Left ventricle myocardium inferior (tissue), 1 donor: ENCODE measurements around the gene GCDH. TPM values are rescaled to one million over a fixed set of nuclear protein-coding genes. Genes with fewer than 3 reads are reported as not detected.
A peak's percentile ranks its signal among the peaks of the same experiment; 100 is the strongest.

Experiments used
- DNase-seq: peaks from one replicate; pipeline ENCODE4 v3.0.0-alpha.2; 2020
- H3K27ac ChIP-seq: fragments of 200-600 bp; replicated peaks from 2 replicates; pipeline ENCODE4 v1.8.0; 2021
- H3K27me3 ChIP-seq: fragments of 200-600 bp; 2 replicates; pipeline ENCODE4 v1.8.0; 2021; ENCODE audit warnings: low read depth
- H3K36me3 ChIP-seq: fragments of 200-600 bp; 2 replicates; pipeline ENCODE4 v1.8.0; 2021
- H3K4me1 ChIP-seq: fragments of 200-600 bp; 2 replicates; pipeline ENCODE4 v1.8.0; 2021
- H3K4me3 ChIP-seq: fragments of 200-600 bp; 2 replicates; pipeline ENCODE4 v1.8.0; 2021; ENCODE audit warnings: mild to moderate bottlenecking, moderate library complexity
- H3K9me3 ChIP-seq: fragments of 200-600 bp; replicated peaks from 2 replicates; pipeline ENCODE4 v1.8.0; 2021
- intact Hi-C: fragments of 100-400 bp; cut with micrococcal nuclease; formaldehyde crosslinking; loops from one replicate; pipeline ENCODE4 v1.11.0; 2022
- total RNA-seq: library from RNA; stranded (reverse); fragmentation: NEBNext Ultra II Directional; extraction: Animal tissue kit (Norgen Biotek cat#: 25700); gene quantifications from one replicate; pipeline ENCODE4 v1.2.1, GENCODE V29; 2021
- TF ChIP-seq, protein P1 (sequence below): fragments of 200-600 bp; IDR thresholded peaks from 2 replicates; pipeline ENCODE4 v1.8.0; 2021; ENCODE audit warnings: antibody characterized with exemption, mild to moderate bottlenecking, borderline replicate concordance
- donor health status: DM: no; HTN: yes; CAD: no; lungs with severe emphysema.

GCDH gene
- total RNA-seq, 1 donor from 2014 or later: 41.8 TPM

DNA sequence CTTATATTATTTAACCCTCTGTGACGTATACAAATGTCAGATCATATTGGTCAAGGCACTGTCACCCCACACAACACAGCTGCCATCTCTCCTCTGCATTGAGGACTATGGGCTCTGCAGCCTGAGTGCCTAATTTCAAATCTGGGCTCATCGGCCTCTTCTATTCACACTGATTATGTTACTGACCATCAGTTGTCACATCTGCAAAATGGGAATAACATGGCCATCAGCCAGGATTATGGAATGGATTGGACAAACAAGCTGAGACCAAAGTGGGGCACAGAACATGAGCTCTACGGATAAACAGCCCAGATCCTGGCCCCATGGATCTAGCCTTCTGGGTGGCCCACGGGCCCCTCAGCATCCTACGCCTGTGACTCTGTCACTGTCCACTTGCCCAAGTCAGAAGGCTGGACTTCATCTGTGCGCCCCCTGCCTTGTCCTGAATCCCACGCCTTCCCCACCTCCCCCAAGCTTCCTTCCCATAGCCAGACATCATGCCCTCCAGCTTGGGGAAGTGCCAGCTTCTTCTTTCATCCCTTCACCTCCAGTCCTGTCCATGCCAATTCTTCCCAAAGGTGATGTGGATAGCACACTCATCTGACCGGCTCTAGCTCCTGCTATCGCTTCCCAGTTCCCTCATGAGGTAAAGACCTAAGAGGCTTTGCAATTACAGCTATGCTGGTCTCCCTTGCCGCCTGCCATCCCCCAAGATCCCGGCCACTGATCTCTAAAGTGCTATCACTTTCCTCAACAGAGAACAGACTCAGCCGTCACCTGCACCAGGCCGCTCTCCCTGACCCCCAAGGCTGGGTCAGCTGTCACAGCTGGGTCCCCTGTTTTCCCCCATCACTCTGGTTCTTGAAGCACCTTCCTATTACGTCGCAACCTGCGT lies 41.7 kb downstream of the GCDH start:
- intact Hi-C loops: no loop called here
- no peak for DNase-seq
- Histone ChIP-seq H3K36me3 (peaks cover 33% of the 10 kb centered on the region), H3K27me3 (no peaks in the 10 kb centered on the region), H3K4me1 (peaks cover 28% of the 10 kb centered on the region), H3K27ac (peak overlapping the region; percentile 85), H3K9me3 (no peaks in the 10 kb centered on the region), H3K4me3 (peak overlapping the region; percentile 97)
- TF ChIP-seq, protein P1, sequence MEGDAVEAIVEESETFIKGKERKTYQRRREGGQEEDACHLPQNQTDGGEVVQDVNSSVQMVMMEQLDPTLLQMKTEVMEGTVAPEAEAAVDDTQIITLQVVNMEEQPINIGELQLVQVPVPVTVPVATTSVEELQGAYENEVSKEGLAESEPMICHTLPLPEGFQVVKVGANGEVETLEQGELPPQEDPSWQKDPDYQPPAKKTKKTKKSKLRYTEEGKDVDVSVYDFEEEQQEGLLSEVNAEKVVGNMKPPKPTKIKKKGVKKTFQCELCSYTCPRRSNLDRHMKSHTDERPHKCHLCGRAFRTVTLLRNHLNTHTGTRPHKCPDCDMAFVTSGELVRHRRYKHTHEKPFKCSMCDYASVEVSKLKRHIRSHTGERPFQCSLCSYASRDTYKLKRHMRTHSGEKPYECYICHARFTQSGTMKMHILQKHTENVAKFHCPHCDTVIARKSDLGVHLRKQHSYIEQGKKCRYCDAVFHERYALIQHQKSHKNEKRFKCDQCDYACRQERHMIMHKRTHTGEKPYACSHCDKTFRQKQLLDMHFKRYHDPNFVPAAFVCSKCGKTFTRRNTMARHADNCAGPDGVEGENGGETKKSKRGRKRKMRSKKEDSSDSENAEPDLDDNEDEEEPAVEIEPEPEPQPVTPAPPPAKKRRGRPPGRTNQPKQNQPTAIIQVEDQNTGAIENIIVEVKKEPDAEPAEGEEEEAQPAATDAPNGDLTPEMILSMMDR: no peak

DNA sequence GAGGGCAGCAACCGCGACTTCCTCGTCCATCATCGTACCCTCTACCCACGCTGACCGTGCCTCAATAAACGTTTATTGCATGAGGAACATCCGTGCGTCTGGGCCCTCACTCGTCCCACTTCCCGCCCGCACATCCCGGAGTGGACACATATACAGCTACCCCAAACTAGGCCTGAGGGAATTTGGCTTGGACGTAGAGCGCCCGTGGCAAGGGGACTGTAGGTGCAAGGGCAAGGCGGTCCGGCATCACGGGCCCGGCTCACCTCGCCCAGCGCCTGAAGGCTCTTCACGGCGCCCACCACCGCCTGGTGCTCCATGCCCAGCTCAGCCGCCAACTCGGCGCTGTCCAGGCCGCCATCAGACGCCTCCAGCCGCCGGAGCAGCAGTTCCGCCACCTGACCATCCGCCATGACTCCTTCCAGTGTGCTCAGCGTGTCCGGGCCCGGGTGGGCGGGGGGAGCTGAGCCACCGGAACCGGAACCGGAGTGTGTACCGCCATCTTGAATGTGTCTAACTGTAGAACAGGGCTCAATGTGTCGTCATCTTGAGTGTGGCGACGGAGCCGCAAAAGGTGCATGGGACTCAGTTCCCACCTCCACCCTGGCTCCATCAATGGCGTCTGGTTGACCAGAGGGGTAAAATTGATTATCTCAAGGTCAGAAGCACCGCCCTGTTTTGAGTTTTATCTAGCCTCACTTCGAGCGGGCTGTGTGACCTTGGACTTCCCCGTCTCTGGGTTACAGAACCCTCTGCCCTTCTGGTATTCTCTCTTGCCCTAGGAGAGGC lies 42.5 kb downstream of the GCDH start, which contains the start of gene FARSA:
TSS of gene FARSA (minus strand) at position 425 of the 786 bp plus-strand sequence. CDS start at position 410, 15 bp downstream.
- intact Hi-C loops: no loop called here
- peaks cover 25% of the 10 kb centered on the region for H3K36me3 ChIP-seq
- H3K4me3 ChIP-seq: peak within 1 kb of the TSS; percentile 97
- peaks cover 33% of the 10 kb centered on the region for H3K4me1 ChIP-seq
- H3K27ac ChIP-seq: peak within 1 kb of the TSS; percentile 85
- no peaks in the 10 kb centered on the region for H3K9me3 ChIP-seq
- TF ChIP-seq, protein P1: no peak
- peak; percentile 94 for DNase-seq
- H3K27me3 ChIP-seq: no peaks in the 10 kb centered on the region

DNA sequence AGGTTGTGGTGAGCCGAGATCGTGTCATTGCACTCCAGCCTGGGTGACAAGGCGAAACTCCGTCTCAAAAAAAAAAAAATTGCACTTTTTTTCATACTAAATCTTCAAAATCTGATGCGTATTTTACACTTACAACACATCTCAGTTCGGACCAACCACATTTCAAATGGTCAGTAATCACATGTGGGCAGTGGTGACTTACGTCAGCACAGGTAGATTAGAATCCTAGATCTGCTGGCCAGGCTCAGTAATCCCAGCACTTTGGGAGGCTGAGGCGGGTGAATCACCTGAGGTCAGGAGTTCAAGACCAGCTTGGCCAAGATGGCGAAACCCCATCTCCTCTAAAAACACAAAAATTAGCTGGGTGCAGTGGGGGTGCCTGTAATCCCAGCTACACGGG lies 44.1 kb downstream of the GCDH start:
- TF ChIP-seq, protein P1: no peak
- Histone ChIP-seq H3K27me3 (no peaks in the 10 kb centered on the region), H3K4me3 (no peak overlapping the region), H3K27ac (no peak overlapping the region), H3K4me1 (peaks cover 49% of the 10 kb centered on the region), H3K9me3 (no peaks in the 10 kb centered on the region), H3K36me3 (peaks cover 19% of the 10 kb centered on the region)
- DNase-seq: no peak
- intact Hi-C loops: no loop called here

DNA sequence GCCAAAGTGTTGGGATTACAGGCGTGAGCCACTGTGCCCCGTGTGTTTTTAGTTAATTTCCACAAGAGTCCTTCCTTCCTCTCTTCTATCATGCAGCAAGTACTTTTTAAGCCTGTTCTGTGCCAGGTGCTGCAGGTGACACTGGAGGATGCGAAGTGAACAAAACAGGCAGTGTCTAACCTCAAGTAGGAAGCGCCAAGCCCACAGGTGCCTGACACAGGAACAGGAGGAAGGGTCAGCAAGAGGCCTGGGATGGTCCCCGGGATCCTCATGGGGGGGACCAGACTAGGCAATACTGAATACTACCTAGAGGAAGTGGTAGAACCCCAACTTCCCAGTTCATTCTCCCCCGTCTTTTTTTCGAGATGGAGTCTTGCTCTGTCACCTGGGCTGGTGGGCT lies 45.6 kb downstream of the GCDH start:
- intact Hi-C loops: no loop called here
- Histone ChIP-seq H3K4me3 (no peak overlapping the region), H3K27me3 (no peaks in the 10 kb centered on the region), H3K36me3 (peaks cover 25% of the 10 kb centered on the region), H3K4me1 (peaks cover 64% of the 10 kb centered on the region), H3K9me3 (no peaks in the 10 kb centered on the region), H3K27ac (no peak overlapping the region)
- no peak for DNase-seq
- TF ChIP-seq, protein P1: no peak

DNA sequence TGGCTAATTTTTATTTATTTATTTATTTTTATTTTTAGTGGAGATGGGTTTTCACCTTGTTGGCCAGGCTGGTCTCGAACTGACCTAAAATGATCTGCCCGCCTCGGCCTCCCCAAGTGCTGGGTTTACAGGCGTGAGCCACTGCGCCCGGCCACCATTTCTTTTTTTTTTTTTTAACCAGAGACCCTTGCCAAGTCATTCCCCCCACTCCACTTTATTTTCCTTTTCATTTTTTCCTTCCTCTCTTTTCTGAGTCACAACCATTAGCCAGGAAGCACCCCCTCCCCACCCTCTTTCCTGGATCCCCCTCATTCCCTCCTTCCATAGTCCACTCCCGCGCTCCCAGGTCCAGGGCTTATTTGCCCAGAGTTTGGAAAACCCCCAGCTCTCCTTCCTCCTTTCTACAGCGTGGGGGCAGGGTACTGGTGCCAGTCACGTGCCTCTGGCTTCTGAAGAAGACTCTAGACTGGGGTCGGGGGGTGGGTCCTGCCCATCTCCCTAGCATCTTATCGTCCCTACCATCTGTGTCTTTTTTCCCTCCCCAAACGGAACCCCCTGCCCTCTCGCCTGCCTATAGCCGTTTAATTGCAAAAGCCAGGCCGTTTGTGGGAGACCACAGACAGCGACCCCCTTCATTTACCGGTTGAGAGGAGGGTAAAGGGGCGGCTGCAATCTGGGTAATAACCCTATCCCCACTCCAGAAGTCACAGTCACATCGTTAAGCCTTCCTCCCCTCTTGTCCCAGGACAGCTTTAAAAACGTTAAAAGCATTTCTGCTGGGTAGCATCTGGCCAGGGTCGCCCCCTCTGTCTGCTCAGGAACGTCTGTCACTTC lies 46.4 kb downstream of the GCDH start:
- no peak for DNase-seq

More for the DNA sequence above, 46.4 kb downstream of the GCDH start:
- TF ChIP-seq, protein P1: no peak
- H3K4me1 ChIP-seq: peaks cover 65% of the 10 kb centered on the region
- intact Hi-C loops: no loop called here
- H3K36me3 ChIP-seq: peaks cover 32% of the 10 kb centered on the region
- no peaks in the 10 kb centered on the region for H3K9me3 ChIP-seq
- H3K4me3 ChIP-seq: peak overlapping the region; percentile 83
- H3K27ac ChIP-seq: peak overlapping the region; percentile 63
- H3K27me3 ChIP-seq: no peaks in the 10 kb centered on the region
